Bronchus fibroblast of lung (primary cell): ENCODE results near the gene LY6G5B. TPM values are rescaled to one million over a fixed set of nuclear protein-coding genes. Genes with fewer than 3 reads are reported as not detected.

Source experiments
- total RNA-seq: library from RNA; depleted of rRNA; stranded (reverse); fragments of >200 nt; gene quantifications from 2 replicates; pipeline ENCODE4 v1.2.3, GENCODE V29; 2015

The LY6G5B gene
- total RNA-seq, 1 donor from 2014 or later = 1.3 TPM

Other genes with a start within 250 kb of the LY6G5B start
- gene MICB, start 171.8 kb upstream of the LY6G5B start, total RNA-seq = 22.4 and 24.2 TPM in 2 replicates
- gene MCCD1, start 141.0 kb upstream of the LY6G5B start, total RNA-seq = not detected in 2 replicates
- 498 and 551 TPM in 2 replicates for gene DDX39B, start 128.0 kb upstream of the LY6G5B start, total RNA-seq
- gene ATP6V1G2, start 123.4 kb upstream of the LY6G5B start, total RNA-seq = 1.2 and 2.7 TPM in 2 replicates
- 17.7 and 19.9 TPM in 2 replicates for gene NFKBIL1, start 122.4 kb upstream of the LY6G5B start, total RNA-seq
- not detected in 2 replicates for gene LTA, start 97.7 kb upstream of the LY6G5B start, total RNA-seq
- not detected in 2 replicates for gene TNF, start 94.4 kb upstream of the LY6G5B start, total RNA-seq
- gene LTB, start 87.6 kb upstream of the LY6G5B start, total RNA-seq = not detected in 2 replicates
- gene LST1, start 83.7 kb upstream of the LY6G5B start, total RNA-seq = not detected in 2 replicates
- gene NCR3, start 77.0 kb upstream of the LY6G5B start, total RNA-seq = not detected in 2 replicates
- gene AIF1, start 54.7 kb upstream of the LY6G5B start, total RNA-seq = 0.15 TPM in 1 of 2 replicates, not detected in the other
- gene PRRC2A, start 49.3 kb upstream of the LY6G5B start, total RNA-seq = 103 and 107 TPM in 2 replicates
- 265 and 271 TPM in 2 replicates for gene BAG6, start 17.3 kb upstream of the LY6G5B start, total RNA-seq
- 2.9 and 3.6 TPM in 2 replicates for gene APOM, start 14.1 kb upstream of the LY6G5B start, total RNA-seq
- gene C6orf47, start 9.2 kb upstream of the LY6G5B start, total RNA-seq = 15.6 and 17.7 TPM in 2 replicates
- gene GPANK1, start 5.0 kb upstream of the LY6G5B start, total RNA-seq = 14.0 and 14.4 TPM in 2 replicates
- 316 and 357 TPM in 2 replicates for gene CSNK2B, start 3.9 kb upstream of the LY6G5B start, total RNA-seq
- 1.0 and 2.2 TPM in 2 replicates for gene LY6G5C, start 11.1 kb downstream of the LY6G5B start, total RNA-seq
- gene ABHD16A, start 33.3 kb downstream of the LY6G5B start, total RNA-seq = 23.5 and 25.1 TPM in 2 replicates
- gene LY6G6F, start 36.9 kb downstream of the LY6G5B start, total RNA-seq = not detected in 2 replicates
- not detected in 2 replicates for gene LY6G6D, start 45.4 kb downstream of the LY6G5B start, total RNA-seq
- gene LY6G6C, start 51.8 kb downstream of the LY6G5B start, total RNA-seq = not detected in 2 replicates
- not detected in 2 replicates for gene MPIG6B, start 53.4 kb downstream of the LY6G5B start, total RNA-seq
- 56.0 and 63.8 TPM in 2 replicates for gene DDAH2, start 59.3 kb downstream of the LY6G5B start, total RNA-seq
- 974 and 1,027 TPM in 2 replicates for gene CLIC1, start 66.6 kb downstream of the LY6G5B start, total RNA-seq
- 10.9 and 15.5 TPM in 2 replicates for gene MSH5, start 70.0 kb downstream of the LY6G5B start, total RNA-seq
- gene SAPCD1, start 92.7 kb downstream of the LY6G5B start, total RNA-seq = 3.2 and 5.8 TPM in 2 replicates
- 0.45 and 0.67 TPM in 2 replicates for gene VWA7, start 107.4 kb downstream of the LY6G5B start, total RNA-seq
- 90.6 and 111 TPM in 2 replicates for gene VARS1, start 125.8 kb downstream of the LY6G5B start, total RNA-seq
- gene LSM2, start 137.0 kb downstream of the LY6G5B start, total RNA-seq = 133 and 134 TPM in 2 replicates
- 0.30 and 0.50 TPM in 2 replicates for gene HSPA1L, start 145.3 kb downstream of the LY6G5B start, total RNA-seq
- gene HSPA1A, start 145.6 kb downstream of the LY6G5B start, total RNA-seq = 56.3 and 60.4 TPM in 2 replicates
- gene HSPA1B, start 157.8 kb downstream of the LY6G5B start, total RNA-seq = 112 and 118 TPM in 2 replicates
- gene NEU1, start 192.8 kb downstream of the LY6G5B start, total RNA-seq = 53.8 and 61.4 TPM in 2 replicates
- 0.45 TPM in 1 of 2 replicates, not detected in the other for gene SLC44A4, start 209.0 kb downstream of the LY6G5B start, total RNA-seq
- gene EHMT2, start 227.7 kb downstream of the LY6G5B start, total RNA-seq = 38.7 and 39.8 TPM in 2 replicates
- 3.0 and 3.3 TPM in 2 replicates for gene ZBTB12, start 232.1 kb downstream of the LY6G5B start, total RNA-seq